Endothelial cell of umbilical vein (primary cell): ENCODE data around the gene CCNK. TPM values are rescaled to one million over a fixed set of nuclear protein-coding genes. Genes with fewer than 3 reads are reported as not detected.

ENCODE experiments used
- BruUV-seq: library from RNA; stranded (reverse); fragments of 400-500 nt; replicated peaks from 2 replicates; lab custom pipeline; 2021; lab: Mats Ljungman, UMichigan
- CTCF ChIA-PET: fragments of 300-600, 350-600 bp; sonication (Branson Sonifier 250); formaldehyde crosslinking; loops from one replicate; lab custom pipeline; 2021; ENCODE audit warnings: antibody characterized with exemption, inconsistent platforms; lab: Charles Lee
- POLR2A ChIA-PET: fragments of 300-600, 350-600 bp; sonication (Branson Sonifier 250); formaldehyde crosslinking; loops from one replicate; lab custom pipeline; 2021; ENCODE audit warnings: antibody characterized with exemption, inconsistent platforms; lab: Charles Lee
- DNase-seq: peaks from one replicate; pipeline ENCODE4 v3.0.0-alpha.2; 2011; ENCODE audit warnings: low read depth, low spot score
- FAIRE-seq: peaks from 2 replicates; lab custom pipeline; 2011; peaks lifted over from hg19 to GRCh38; lab: Jason Lieb, UNC
- H2AFZ ChIP-seq: 2 replicates; pipeline ENCODE4 v1.6.0; 2012; ENCODE audit warnings: low read depth, low read length, control low read depth, inconsistent platforms
- H3K27ac ChIP-seq: 2 replicates; pipeline ENCODE4 v1.5.1; 2011; ENCODE audit warnings: low read depth, mild to moderate bottlenecking, control low read depth, low read length, moderate library complexity; ENCODE audit not compliant: insufficient read depth
- H3K27me3 ChIP-seq, 2 experiments: 2 replicates each; pipeline versions ENCODE4 v1.6.0 to v1.6.1; 2011; ENCODE audit warnings: low read length in 2 of 2, mixed read lengths in 1 of 2; ENCODE audit not compliant: control insufficient read depth in 2 of 2, insufficient read depth in 2 of 2
- H3K36me3 ChIP-seq, 2 experiments: 2 replicates in 1 of 2; 3 replicates in 1 of 2; pipeline ENCODE4 v1.5.1; 2011; ENCODE audit warnings: low read length in 2 of 2, mild to moderate bottlenecking in 1 of 2, moderate library complexity in 1 of 2; ENCODE audit not compliant: control insufficient read depth in 2 of 2, insufficient read depth in 2 of 2; ENCODE audit errors: extremely low read depth in 1 of 2
- H3K4me1 ChIP-seq: 3 replicates; pipeline ENCODE4 v1.5.1; 2011; ENCODE audit warnings: mild to moderate bottlenecking, low read length; ENCODE audit not compliant: control insufficient read depth, insufficient read depth; ENCODE audit errors: extremely low read depth
- H3K4me2 ChIP-seq: 2 replicates; pipeline ENCODE4 v1.6.1; 2011; ENCODE audit warnings: low read length, control low read depth, mixed read lengths; ENCODE audit not compliant: insufficient read depth
- H3K4me3 ChIP-seq, 3 experiments: fragments of 200-600 bp in 1 of 3; sonication (generic), shearing (Covaris generic) in 1 of 3; replicated peaks in 1 of 3; 2 replicates each; pipeline ENCODE4 v1.5.1; 2011 to 2016; ENCODE audit warnings: control low read depth in 3 of 3, low read length in 3 of 3, mild to moderate bottlenecking in 2 of 3, inconsistent platforms in 1 of 3, low read depth in 1 of 3, moderate library complexity in 1 of 3; ENCODE audit not compliant: insufficient read depth in 1 of 3
- H3K79me2 ChIP-seq: 2 replicates; pipeline ENCODE4 v1.6.0; 2012; ENCODE audit warnings: low read length, inconsistent platforms; ENCODE audit not compliant: control insufficient read depth, insufficient read depth
- H3K9ac ChIP-seq: replicated peaks from 2 replicates; pipeline ENCODE3; 2011; ENCODE audit warnings: low read length, control low read depth; ENCODE audit not compliant: insufficient read depth; ENCODE audit errors: extremely low read depth
- H3K9me1 ChIP-seq: replicated peaks from 3 replicates; pipeline ENCODE4 v1.6.0; 2011; ENCODE audit warnings: mild to moderate bottlenecking, low read length; ENCODE audit not compliant: control insufficient read depth, insufficient read depth; ENCODE audit errors: extremely low read depth
- H3K9me3 ChIP-seq: replicated peaks from 2 replicates; pipeline ENCODE4 v1.5.1; 2012; ENCODE audit warnings: low read length, inconsistent platforms; ENCODE audit not compliant: control insufficient read depth, insufficient read depth
- H4K20me1 ChIP-seq: replicated peaks from 2 replicates; pipeline ENCODE3; 2011; ENCODE audit warnings: mild to moderate bottlenecking, low read length; ENCODE audit not compliant: control insufficient read depth, insufficient read depth; ENCODE audit errors: extremely low read depth
- EZH2 ChIP-seq: IDR thresholded peaks from 2 replicates; pipeline ENCODE4 v1.6.1; 2012; ENCODE audit warnings: borderline replicate concordance, low read depth, mild to moderate bottlenecking, moderate library complexity, low read length, inconsistent platforms; ENCODE audit not compliant: severe bottlenecking
- FOS ChIP-seq: IDR thresholded peaks from 2 replicates; pipeline ENCODE4 v1.6.1; 2011; ENCODE audit warnings: mild to moderate bottlenecking, low read length, moderate library complexity, borderline replicate concordance; ENCODE audit not compliant: insufficient read depth
- GATA2 ChIP-seq: IDR thresholded peaks from 2 replicates; pipeline ENCODE4 v1.7.0; 2011; ENCODE audit warnings: low read depth, mild to moderate bottlenecking, moderate library complexity, mixed read lengths, low read length; ENCODE audit not compliant: insufficient read length, insufficient read depth
- JUN ChIP-seq: IDR thresholded peaks from 2 replicates; pipeline ENCODE4 v1.6.1; 2011; ENCODE audit warnings: borderline replicate concordance, low read depth; ENCODE audit not compliant: insufficient read length, insufficient read depth
- MYC ChIP-seq: IDR thresholded peaks from one replicate; pipeline ENCODE4 v1.6.1; 2011; ENCODE audit warnings: mild to moderate bottlenecking, low read depth, low read length
- POLR2A ChIP-seq: IDR thresholded peaks from 2 replicates; pipeline ENCODE4 v1.6.1; 2012; ENCODE audit warnings: low read depth, mild to moderate bottlenecking, control low read depth, low read length
- POLR2AphosphoS5 ChIP-seq: IDR thresholded peaks from 2 replicates; pipeline ENCODE4 v1.6.1; 2012; ENCODE audit warnings: low read depth, mild to moderate bottlenecking, control low read depth, low read length, moderate library complexity; ENCODE audit not compliant: insufficient read depth
- dilution Hi-C: fragments of 300-500 bp; cut with MboI; formaldehyde crosslinking; loops from one replicate; pipeline ENCODE4 v1.15.0; 2019; ENCODE audit warnings: low sequenced_read_pairs; ENCODE audit not compliant: extremely low pct_ligation_motif_present
- intact Hi-C: fragments of 100-400 bp; cut with micrococcal nuclease; formaldehyde crosslinking; loops from one replicate; pipeline ENCODE4 v1.10.0; 2022
- polyA plus RNA-seq, 4 experiments: library from polyadenylated mRNA; depleted of rRNA in 3 of 4; stranded (reverse) in 3 of 4; unstranded in 1 of 4; fragments of >200 nt; gene quantifications; 2 replicates each; pipeline versions ENCODE4 v1.2.1 to v1.2.3, GENCODE V29; 2011 to 2012; ENCODE audit warnings: missing spikeins in 1 of 4
- total RNA-seq: library from RNA; stranded (reverse); gene quantifications from 2 replicates; pipeline ENCODE4 v1.2.3, GENCODE V29; 2021
- TF ChIP-seq, protein P1 (sequence below), 2 donors: IDR thresholded peaks; 1 replicate in 1 of 2; 2 replicates in 1 of 2; pipeline ENCODE4 v1.5.1; 2011; ENCODE audit warnings: low read length in 2 of 2, mild to moderate bottlenecking in 2 of 2, moderate library complexity in 2 of 2, control low read depth in 1 of 2, inconsistent platforms in 1 of 2, low read depth in 1 of 2; ENCODE audit not compliant: insufficient read depth in 1 of 2; ENCODE audit errors: extremely low read depth in 1 of 2
- TF ChIP-seq, protein P2 (sequence below): IDR thresholded peaks from 2 replicates; pipeline ENCODE4 v1.6.1; 2011; ENCODE audit not compliant: insufficient read depth, insufficient read length

The CCNK gene
- total and polyA plus RNA-seq, 2 donors (not counting 3 experiments of a cell fraction or from before 2014, with no cell fraction given): 11.9 to 59.3 TPM

DNA sequence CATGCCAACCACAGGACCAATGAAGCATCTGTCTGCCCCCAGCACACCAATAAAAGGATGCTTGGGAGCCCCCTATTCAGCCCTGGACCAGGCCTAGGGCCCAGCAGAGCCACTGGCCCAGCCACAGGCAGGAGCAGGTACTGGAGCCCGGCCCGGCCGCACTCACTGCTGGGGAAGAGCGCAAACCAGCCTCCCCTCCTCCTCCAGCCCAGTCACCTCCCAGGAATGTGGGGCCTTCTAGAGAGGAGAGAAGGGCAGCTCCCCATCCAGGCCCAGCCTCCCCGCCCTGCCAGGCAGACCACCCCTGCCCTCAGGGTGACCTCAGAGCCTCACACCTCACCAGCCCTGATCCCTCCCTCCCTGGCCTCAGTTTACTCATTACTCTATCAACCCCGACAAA is 56.2 kb downstream of the CCNK start:
- intact Hi-C loops (loop anchor here (10.0 kb wide), 1 partner anchor 217 kb away; no protein-coding TSS in a partner anchor), dilution Hi-C loops (no loop called here)
- Histone ChIP-seq H3K4me3 (no peak overlapping the region), H2AFZ (no peak overlapping the region), H3K79me2 (no peaks in the 10 kb centered on the region), H3K27me3 (no peaks in the 10 kb centered on the region), H3K9me1 (no peaks in the 10 kb centered on the region), H3K9me3 (no peaks in the 10 kb centered on the region), H3K9ac (no peak overlapping the region), H4K20me1 (no peaks in the 10 kb centered on the region), H3K27ac (no peak overlapping the region), H3K4me1 (peaks cover 4% of the 10 kb centered on the region), H3K4me2 (no peak overlapping the region), H3K36me3 (no peaks in the 10 kb centered on the region)
- no peak for TF ChIP-seq GATA2
- no peak for TF ChIP-seq EZH2
- TF ChIP-seq JUN: no peak
- TF ChIP-seq MYC: no peak
- TF ChIP-seq, protein P1, sequence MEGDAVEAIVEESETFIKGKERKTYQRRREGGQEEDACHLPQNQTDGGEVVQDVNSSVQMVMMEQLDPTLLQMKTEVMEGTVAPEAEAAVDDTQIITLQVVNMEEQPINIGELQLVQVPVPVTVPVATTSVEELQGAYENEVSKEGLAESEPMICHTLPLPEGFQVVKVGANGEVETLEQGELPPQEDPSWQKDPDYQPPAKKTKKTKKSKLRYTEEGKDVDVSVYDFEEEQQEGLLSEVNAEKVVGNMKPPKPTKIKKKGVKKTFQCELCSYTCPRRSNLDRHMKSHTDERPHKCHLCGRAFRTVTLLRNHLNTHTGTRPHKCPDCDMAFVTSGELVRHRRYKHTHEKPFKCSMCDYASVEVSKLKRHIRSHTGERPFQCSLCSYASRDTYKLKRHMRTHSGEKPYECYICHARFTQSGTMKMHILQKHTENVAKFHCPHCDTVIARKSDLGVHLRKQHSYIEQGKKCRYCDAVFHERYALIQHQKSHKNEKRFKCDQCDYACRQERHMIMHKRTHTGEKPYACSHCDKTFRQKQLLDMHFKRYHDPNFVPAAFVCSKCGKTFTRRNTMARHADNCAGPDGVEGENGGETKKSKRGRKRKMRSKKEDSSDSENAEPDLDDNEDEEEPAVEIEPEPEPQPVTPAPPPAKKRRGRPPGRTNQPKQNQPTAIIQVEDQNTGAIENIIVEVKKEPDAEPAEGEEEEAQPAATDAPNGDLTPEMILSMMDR (IDR thresholded peaks at IDR 0.05; ENCODE audit: extremely low read depth in 1 of 2, insufficient read depth in 1 of 2, low read depth in 1 of 2, low read length in 2 of 2): no peak
- TF ChIP-seq, protein P2, sequence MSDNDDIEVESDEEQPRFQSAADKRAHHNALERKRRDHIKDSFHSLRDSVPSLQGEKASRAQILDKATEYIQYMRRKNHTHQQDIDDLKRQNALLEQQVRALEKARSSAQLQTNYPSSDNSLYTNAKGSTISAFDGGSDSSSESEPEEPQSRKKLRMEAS: no peak
- no peak for TF ChIP-seq FOS
- TF ChIP-seq POLR2AphosphoS5: no peak
- TF ChIP-seq POLR2A: no peak
- no TSS peak for BruUV-seq
- DNase-seq (peak; percentile 27), FAIRE-seq (no peak)
- ChIA-PET POLR2A (no interaction called here), CTCF (interaction anchor here (1.2 to 1.7 kb wide), 2 partner anchors 72 to 91 kb away, joined by 4 read pairs; no protein-coding TSS in a partner anchor)
